GM19452 (cell line): Measurements from ENCODE around the gene DDX10.

ENCODE experiments used
- ATAC-seq: cut with Tn5 transposase; IDR thresholded peaks from one replicate; pipeline ENCODE4 v1.9.1; 2021; ENCODE audit not compliant: unreplicated experiment

The DDX10 gene

GRCh38 chr11:108895579-108896480 is 231.0 kb downstream of the DDX10 start:
- ATAC-seq, result peak; percentile 83

DNA sequence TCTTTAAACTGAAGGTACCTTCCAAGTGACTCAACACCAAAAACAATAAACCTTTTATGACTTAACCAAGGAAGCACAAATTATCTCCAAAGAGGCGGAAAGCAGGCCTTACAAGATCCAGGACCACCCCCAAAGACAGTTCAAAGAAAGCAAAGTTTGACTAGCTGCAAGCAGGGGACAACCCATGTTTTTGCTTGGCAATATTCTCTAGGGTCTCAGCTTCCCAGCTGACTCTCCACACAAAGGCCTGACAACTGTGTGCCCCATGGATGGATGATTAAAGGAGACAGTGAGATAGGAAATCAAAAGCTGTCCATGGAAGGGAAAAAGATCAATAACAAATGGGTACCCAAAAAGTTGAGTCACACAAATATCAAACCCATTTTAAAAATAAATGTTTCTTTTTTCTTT is 232.2 kb downstream of the DDX10 start:
- ATAC-seq, result no peak

GRCh38 chr11:108897916-108898315 is 233.0 kb downstream of the DDX10 start:
- ATAC-seq, result no peak

DNA sequence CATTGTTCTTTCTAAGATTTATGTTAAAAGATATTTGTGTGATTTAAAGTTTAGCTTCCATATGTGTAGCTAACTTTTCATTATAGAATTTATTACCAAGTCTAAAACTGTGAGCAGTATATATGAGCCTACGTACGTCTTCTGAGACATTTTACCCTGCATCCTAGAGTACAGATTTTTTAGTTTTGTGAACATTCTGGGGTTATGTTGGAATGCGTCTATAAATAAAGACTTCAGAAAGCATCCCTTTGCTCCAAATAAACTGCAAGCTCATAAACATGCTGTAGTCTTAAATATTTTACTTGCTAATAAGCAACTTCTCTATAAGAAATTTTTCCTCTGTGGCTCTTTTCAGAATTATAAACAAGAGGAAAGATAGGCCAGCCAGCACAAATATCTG is 236.5 kb downstream of the DDX10 start:
- ATAC-seq, result no peak

GRCh38 chr11:108902027-108902469 is 237.2 kb downstream of the DDX10 start:
- no peak for ATAC-seq

DNA sequence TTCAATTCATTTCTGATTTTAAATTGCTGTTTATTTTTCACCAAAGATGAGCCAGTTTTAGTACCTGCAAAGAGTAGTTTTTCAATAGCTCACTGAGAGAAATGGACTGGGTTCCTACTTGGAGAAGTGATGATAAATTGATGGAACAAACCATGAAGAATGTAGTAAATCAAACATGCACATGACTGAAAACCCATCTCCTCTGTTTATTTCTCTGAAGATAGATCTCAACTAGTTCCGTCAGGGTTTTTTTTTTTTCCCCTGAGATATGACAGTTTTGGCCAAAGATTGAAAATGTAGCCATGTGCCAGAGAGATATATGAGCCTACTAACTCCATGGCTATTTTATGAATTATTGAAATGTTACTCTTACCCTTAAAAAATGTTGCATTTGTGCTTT is 239.6 kb downstream of the DDX10 start:
- no peak for ATAC-seq

GRCh38 chr11:108906329-108906728 is 241.5 kb downstream of the DDX10 start:
- no peak for ATAC-seq

- no peak for ATAC-seq
Observed at GRCh38 chr11:108906826-108907225, 242.0 kb downstream of the DDX10 start.

- no peak for ATAC-seq
Observed at GRCh38 chr11:108909041-108909440, 244.2 kb downstream of the DDX10 start.

DNA sequence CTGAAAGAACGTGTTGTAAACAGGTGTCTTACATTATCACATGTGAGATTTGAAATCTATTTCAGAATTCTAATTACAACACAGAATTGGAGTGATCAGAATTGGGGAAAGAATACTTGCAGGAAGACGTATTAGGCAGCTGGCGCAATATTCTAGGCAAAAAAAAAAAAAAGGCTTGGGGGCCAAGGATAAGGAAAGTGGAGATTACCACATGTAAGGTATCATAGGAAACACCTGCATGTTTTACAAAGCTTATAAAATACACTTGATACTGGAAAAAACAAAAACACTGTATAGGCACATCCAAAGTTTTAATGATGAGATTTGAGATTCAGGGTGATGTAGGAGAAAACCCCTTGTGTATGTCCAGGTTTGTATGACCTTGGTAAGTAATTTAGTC is 245.1 kb downstream of the DDX10 start:
- ATAC-seq, result no peak

- no peak for ATAC-seq
Observed at GRCh38 chr11:108912581-108912980, 247.7 kb downstream of the DDX10 start.

DNA sequence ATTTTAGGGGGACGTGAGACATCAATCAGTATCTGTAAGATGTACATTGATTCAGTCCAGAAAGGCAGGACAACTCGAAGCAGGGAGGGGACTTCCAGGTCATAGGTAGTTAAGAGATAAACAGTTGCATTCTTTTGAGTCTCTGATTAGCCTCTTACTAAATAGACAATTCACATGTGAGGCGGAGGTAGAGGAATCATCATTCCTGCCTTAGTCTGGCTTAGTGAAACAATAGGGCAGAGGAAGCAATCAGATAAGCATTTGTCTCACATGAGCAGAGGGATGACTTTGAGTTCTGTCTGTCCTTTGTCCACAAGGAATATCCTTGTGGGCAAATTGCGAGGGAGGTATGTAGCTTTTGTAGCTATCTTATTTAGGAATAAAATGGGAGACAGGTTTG is 248.3 kb downstream of the DDX10 start:
- ATAC-seq, result no peak

DNA sequence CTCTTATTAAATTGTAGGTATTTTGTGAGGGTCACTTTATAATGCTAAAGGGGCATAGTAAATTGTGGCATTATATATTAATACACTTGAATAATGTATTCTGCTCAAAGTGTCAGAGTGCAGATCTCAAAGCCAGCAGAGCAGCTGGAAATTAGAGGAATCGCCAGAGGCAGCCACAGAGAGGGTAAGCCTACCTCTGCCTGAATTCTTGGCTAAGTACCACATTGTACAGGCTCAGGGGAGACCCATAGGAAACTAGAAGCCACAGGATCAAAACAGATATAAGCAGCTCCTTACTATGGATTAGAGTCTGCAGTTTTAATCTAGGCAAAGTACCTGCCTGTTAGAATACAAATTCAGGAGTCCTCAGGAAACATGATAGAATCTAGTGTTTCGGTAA is 249.3 kb downstream of the DDX10 start:
- ATAC-seq, result no peak

DNA sequence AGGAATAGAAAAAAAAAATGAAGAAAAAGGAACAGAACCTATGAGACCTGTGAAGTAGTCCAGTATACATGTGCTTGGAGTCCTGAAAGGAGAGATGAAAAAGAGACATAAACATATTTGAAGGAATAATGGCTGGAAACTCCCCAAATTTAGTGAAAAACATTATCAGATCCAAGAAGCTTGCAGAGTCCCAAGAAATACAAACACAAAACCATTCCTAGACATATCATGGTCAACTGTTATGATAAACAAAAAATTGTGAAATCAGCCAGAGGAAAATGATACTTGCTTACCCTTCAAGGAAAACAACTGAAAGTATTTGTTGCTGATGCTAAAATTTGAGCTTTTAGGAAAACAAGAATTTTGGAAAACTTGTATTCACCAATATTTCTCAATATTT is 250.1 kb downstream of the DDX10 start:
- no peak for ATAC-seq

GRCh38 chr11:108915666-108916065 is 250.8 kb downstream of the DDX10 start:
- ATAC-seq, result no peak

GRCh38 chr11:108916290-108916689 is 251.4 kb downstream of the DDX10 start:
- ATAC-seq, result no peak

DNA sequence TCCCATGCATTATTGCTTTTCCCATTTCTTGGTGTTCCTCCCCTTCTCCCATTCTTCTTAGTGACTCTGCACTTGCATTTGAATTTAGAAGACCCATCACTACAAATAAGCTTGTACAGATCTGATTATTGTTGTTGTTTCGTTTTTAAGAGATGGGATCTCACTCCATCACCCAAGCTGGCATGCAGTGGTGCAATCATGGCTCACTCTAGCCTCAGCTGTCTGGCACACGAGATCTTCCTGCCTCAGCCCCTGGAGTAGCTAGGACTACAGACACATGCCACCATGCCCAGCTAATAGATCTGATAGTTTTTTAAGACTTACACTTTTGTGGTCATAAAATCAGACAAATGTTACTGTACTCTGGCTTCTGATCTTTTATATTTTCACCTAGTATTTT is 252.1 kb downstream of the DDX10 start:
- ATAC-seq, result no peak

DNA sequence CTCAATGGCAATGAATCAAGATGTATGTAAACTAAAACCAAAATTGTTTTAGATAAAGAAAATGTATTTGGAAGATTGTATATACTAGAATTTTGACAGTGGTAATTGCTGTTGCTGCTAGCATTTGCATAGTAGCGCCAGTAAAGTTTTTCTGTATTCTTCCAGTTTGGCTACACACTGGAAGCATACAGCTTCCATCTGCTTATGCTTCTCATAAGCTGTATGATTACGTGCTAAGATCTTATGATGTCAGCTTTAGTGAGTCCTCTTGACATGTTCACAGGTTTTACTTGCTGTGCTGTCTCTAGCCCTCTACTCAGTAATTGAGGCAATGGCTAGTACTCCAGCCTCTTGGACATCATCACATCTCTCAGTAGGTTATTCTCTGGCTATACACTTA is 256.3 kb downstream of the DDX10 start:
- no peak for ATAC-seq

DNA sequence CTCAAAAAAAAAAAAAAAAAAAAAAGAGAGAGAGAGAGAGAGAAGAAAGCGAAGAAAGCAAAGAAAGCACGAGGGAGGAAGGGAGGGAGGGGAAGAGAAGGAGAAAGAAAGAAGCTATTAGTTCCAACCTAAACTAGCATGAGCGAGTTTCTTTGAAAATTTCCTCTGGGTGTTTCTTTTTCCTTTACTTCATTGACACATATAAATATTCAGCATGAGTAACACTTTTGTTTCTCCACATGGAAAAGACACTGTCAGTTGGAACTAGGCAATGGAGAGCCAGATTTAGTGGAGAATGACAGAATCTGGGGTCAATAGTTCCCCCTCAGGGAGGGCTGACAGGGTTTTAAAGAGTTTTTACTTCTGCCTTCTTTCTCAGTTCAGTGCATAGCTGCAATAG is 257.4 kb downstream of the DDX10 start:
- no peak for ATAC-seq

- no peak for ATAC-seq
Observed at GRCh38 chr11:108923413-108923812, 258.5 kb downstream of the DDX10 start.

- ATAC-seq, result no peak
Observed at GRCh38 chr11:108926171-108926840, 261.4 kb downstream of the DDX10 start.

GRCh38 chr11:108926841-108927577 is 262.1 kb downstream of the DDX10 start:
- ATAC-seq, result no peak
